ENCODE results near the gene TOPAZ1. TPM values are rescaled to one million over a fixed set of nuclear protein-coding genes. Genes with fewer than 3 reads are reported as not detected.

TOPAZ1 gene
- polyA plus RNA-seq, 1 donor = 0.01 TPM

Other genes starting within 250 kb of the TOPAZ1 start
- gene TCAIM, start 96.9 kb downstream of the TOPAZ1 start, polyA plus RNA-seq = 41.4 TPM
- gene ZNF445, start 235.8 kb downstream of the TOPAZ1 start, polyA plus RNA-seq = 18.4 TPM